ENCODE measurements around the gene CARHSP1.
"Not testable (repeated sequence)": the region's sequence is repeated elsewhere in the genome, so short reads cannot be mapped to it uniquely, and the experiment has no call there.

CARHSP1 gene

DNA sequence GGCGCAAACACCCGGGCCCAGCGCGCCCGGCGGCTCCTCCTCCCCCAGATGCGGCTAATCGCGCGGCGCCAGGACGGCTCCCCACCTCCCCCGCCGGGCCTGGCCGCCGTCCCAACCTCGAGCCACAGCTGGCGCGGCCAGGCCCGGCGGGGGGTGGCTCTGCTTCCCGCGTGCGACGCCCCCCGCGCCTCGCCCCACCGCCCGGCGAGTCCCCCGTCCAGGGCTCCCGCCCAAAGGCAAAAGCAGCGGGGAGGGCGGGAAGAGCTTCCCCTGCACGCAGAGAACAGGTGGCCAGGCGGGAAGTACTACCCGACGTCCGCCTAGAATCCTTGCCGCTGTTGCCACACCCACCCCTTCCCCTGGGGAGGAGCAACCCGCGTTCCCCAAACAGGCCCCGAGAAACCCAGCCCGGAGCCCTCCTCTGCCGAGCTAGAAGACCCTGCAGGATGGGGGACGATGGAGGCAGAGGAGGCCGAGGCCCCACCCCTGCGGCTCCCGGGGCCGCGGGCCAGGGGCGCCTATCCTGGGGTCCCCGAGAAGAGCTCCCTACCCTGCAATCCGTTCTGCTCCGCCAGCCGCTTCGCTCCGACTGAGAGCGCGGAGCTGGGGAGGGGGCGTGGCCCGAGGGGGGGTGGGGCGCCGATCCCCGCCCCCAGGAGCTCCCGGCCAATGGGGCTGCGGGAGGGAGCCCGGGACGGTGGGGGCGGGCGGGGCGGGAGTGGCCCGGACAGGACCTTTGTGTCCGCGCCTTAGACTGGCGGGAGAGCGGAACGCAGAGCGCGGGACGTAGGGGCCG lies at the start of gene CARHSP1:
Gene CARHSP1, minus strand, starts transcription at position 591 of the 796 bp plus-strand sequence. CDS start 9,678 bp downstream, outside the sequence.
- H3K4me3 ChIP-seq (ENCODE audit: low read depth, low read length) = peak within 1 kb of the TSS; percentile 57
- TF ChIP-seq CTCF (IDR thresholded peaks at IDR 0.05; ENCODE audit: borderline replicate concordance, insufficient read depth, low read depth, low read length) = no peak

DNA sequence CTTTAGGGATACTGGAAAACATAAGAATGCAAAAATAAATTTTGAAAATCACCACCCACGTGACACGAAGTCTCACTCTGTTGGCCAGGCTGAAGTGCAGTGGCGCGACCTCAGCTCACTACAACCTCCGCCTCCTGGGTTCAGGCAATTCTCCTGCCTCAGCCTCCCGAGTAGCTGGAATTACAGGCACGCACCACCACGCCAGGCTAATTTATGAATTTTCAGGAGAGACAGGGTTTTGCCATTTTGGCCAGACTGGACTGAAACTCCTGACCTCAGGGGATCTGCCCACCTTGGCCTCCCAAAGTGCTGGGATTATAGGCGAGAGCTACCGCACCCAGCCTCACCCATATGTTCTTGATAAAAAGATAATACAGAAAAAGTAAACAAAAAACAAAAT lies 48.5 kb upstream of the CARHSP1 start:
- not testable (repeated sequence) for H3K4me3 ChIP-seq (ENCODE audit: low read depth, low read length)

DNA sequence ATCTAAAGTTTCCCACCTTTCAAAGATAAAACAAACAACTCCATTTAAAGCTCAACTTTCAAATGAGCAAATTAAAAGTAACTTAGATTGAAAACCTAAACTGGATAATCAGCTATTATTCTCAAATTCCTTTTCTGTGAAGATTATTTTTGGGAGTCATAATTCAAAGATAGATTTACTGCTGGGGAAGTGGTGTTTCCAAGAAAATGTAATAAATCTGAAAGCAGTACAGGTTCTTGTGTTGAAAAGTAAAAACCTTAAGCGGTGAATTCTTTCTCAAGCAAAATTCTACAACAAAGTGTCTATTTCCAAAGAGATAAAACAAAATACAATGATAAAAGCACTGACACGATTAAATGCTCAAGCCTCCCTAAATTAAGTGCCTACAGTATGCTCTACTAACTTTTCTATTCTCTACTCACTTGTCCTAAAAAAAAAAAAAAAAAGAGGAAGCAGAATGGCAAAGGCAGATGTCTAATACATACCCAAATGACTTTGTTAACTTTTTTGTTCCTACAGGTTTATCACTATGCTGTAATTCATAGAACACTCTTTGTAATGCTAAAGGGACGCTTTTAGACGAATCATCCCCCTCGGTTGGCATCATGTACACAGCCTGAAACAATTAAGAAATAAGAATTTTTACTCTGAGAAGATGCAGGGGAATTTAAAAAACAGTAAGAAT lies 47.9 kb upstream of the CARHSP1 start:
- no peak for TF ChIP-seq CTCF (IDR thresholded peaks at IDR 0.05; ENCODE audit: borderline replicate concordance, insufficient read depth, low read depth, low read length)
- no peak overlapping the region for H3K4me3 ChIP-seq (ENCODE audit: low read depth, low read length)

- TF ChIP-seq CTCF (IDR thresholded peaks at IDR 0.05; ENCODE audit: borderline replicate concordance, insufficient read depth, low read depth, low read length) = no peak
Measured at GRCh38 chr16:8915722-8916301, 47.0 kb upstream of the CARHSP1 start.

DNA sequence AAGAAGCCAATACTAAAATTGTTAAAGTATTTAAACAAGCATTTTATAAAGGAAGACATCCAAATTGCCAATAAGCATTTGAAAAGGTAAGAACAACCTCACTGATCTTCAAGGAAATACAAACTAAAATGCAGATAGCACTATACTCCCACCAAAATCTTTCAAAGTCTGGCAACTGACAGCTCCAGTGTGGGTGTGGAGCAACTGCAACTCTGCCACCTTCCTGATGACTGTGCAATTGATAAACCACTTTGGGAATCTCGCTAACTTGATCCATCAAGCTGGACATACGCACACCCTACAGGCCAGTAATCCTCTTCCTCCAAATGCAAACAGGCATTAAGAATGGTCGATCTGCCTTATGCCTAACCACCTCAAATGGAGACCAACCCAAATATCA lies 45.3 kb upstream of the CARHSP1 start:
- TF ChIP-seq CTCF (IDR thresholded peaks at IDR 0.05; ENCODE audit: borderline replicate concordance, insufficient read depth, low read depth, low read length) = no peak
- no peak overlapping the region for H3K4me3 ChIP-seq (ENCODE audit: low read depth, low read length)

More at GRCh38 chr16:8915722-8916301, 47.0 kb upstream of the CARHSP1 start:
- no peak overlapping the region for H3K4me3 ChIP-seq (ENCODE audit: low read depth, low read length)

DNA sequence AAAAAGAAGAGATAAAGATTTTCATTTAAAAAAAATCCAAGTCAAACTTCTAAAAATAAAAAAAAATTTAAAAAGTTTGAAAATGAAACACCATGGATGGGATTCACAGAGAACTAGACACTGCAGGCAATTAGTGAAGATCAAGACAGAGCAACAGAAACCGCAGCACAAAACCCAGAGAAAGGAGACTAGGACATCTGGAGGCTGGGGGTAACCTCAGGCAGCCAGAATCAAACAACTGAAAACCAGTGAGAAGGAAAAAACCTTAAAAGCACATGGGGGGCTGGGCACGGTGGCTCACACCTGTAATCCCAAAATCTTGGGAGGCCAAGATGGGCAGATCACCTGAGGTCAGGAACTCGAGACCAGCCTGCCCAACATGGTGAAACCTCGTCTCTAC lies 44.0 kb upstream of the CARHSP1 start:
- TF ChIP-seq CTCF (IDR thresholded peaks at IDR 0.05; ENCODE audit: borderline replicate concordance, insufficient read depth, low read depth, low read length) = no peak
- no peak overlapping the region for H3K4me3 ChIP-seq (ENCODE audit: low read depth, low read length)

GRCh38 chr16:8910811-8911210 lies 42.0 kb upstream of the CARHSP1 start:
- no peak for TF ChIP-seq CTCF (IDR thresholded peaks at IDR 0.05; ENCODE audit: borderline replicate concordance, insufficient read depth, low read depth, low read length)
- H3K4me3 ChIP-seq (ENCODE audit: low read depth, low read length) = no peak overlapping the region

Measured in GM12875 (cell line).